ENCODE results near the gene RASGEF1C.

The RASGEF1C gene

GRCh38 chr5:180199390-180199789, 9.6 kb downstream of the RASGEF1C start:
- Histone ChIP-seq H3K4me3 (ENCODE audit: low read length) (no peak overlapping the region), H3K27me3 (ENCODE audit: insufficient read depth, low read length) (no peaks in the 10 kb centered on the region), H3K27ac (ENCODE audit: low read depth, low read length) (no peak overlapping the region), H3K9ac (ENCODE audit: low read depth, low read length) (no peak overlapping the region), H3K4me1 (ENCODE audit: insufficient read depth, low read length) (no peaks in the 10 kb centered on the region), H3K9me3 (ENCODE audit: insufficient read depth, low read depth, low read length) (no peaks in the 10 kb centered on the region), H3K36me3 (ENCODE audit: insufficient read depth, low read length) (no peaks in the 10 kb centered on the region)
- WGBS, result 87% methylated on average over 8 of the region's 8 CpGs

- Histone ChIP-seq H3K36me3 (ENCODE audit: insufficient read depth, low read length) (no peaks in the 10 kb centered on the region), H3K9me3 (ENCODE audit: insufficient read depth, low read depth, low read length) (no peaks in the 10 kb centered on the region), H3K4me3 (ENCODE audit: low read length) (no peak overlapping the region), H3K27ac (ENCODE audit: low read depth, low read length) (no peak overlapping the region), H3K4me1 (ENCODE audit: insufficient read depth, low read length) (no peaks in the 10 kb centered on the region), H3K9ac (ENCODE audit: low read depth, low read length) (no peak overlapping the region), H3K27me3 (ENCODE audit: insufficient read depth, low read length) (no peaks in the 10 kb centered on the region)
- 90% methylated on average over 4 of the region's 4 CpGs for WGBS
Observed at GRCh38 chr5:180198208-180198607, 10.8 kb downstream of the RASGEF1C start.

- Histone ChIP-seq H3K9me3 (ENCODE audit: insufficient read depth, low read depth, low read length) (no peaks in the 10 kb centered on the region), H3K27me3 (ENCODE audit: insufficient read depth, low read length) (no peaks in the 10 kb centered on the region), H3K27ac (ENCODE audit: low read depth, low read length) (no peak overlapping the region), H3K4me3 (ENCODE audit: low read length) (no peak overlapping the region), H3K36me3 (ENCODE audit: insufficient read depth, low read length) (no peaks in the 10 kb centered on the region), H3K9ac (ENCODE audit: low read depth, low read length) (no peak overlapping the region), H3K4me1 (ENCODE audit: insufficient read depth, low read length) (no peaks in the 10 kb centered on the region)
- 92% methylated on average over 14 of the region's 14 CpGs for WGBS
Observed at GRCh38 chr5:180197016-180197702, 11.9 kb downstream of the RASGEF1C start.

DNA sequence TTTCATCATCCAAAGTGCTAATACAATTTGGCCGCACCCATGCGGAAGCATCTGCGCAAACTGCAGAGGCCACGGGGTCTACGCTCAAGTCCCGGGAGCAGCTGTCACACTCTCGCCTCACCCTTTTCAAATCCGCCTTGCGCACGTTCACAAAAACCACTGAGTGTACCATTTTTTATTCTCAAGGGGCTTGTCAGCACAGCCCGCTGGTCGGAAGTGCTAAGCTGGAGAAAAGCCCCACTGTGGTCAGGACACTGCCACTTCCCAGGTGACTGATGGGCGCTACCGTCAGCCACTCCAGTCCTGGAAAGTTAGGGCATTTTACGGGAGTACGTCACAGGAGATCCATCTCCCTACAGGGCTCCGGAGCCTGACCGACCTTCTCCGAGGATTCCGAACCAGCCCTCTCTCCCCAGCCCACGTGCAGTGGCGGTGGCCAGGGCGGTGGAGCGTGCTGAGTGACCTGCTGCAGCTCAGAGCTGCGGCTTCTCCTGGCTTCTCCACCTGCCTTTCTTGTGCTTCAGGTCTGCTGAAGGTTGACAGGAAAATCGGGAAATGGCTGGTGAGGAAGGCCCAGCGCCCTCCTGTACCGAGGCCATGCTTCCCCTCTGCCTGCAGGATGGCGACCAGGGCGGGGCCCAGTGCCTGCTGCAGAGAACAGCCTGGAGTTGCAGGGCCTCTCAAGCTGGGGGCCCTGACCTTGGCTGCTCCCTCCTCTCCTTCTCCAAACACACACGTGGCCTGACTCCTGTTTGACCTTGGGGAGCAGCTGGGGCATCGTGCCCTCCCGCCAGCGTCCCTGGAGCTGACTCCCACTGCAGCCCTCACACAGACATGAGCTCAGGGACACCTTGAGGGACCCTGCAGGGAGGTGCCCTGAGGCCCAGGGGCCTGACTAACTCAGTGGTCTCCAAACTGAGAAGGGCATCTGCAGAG, 14.3 kb downstream of the RASGEF1C start:
- no peak overlapping the region for H3K27ac ChIP-seq (ENCODE audit: low read depth, low read length)
- no peak overlapping the region for H3K4me3 ChIP-seq (ENCODE audit: low read length)
- no peaks in the 10 kb centered on the region for H3K4me1 ChIP-seq (ENCODE audit: insufficient read depth, low read length)
- WGBS, result 94% methylated on average over 34 of the region's 34 CpGs
- H3K27me3 ChIP-seq (ENCODE audit: insufficient read depth, low read length), result no peaks in the 10 kb centered on the region
- no peaks in the 10 kb centered on the region for H3K36me3 ChIP-seq (ENCODE audit: insufficient read depth, low read length)
- H3K9me3 ChIP-seq (ENCODE audit: insufficient read depth, low read depth, low read length), result no peaks in the 10 kb centered on the region
- no peak overlapping the region for H3K9ac ChIP-seq (ENCODE audit: low read depth, low read length)

DNA sequence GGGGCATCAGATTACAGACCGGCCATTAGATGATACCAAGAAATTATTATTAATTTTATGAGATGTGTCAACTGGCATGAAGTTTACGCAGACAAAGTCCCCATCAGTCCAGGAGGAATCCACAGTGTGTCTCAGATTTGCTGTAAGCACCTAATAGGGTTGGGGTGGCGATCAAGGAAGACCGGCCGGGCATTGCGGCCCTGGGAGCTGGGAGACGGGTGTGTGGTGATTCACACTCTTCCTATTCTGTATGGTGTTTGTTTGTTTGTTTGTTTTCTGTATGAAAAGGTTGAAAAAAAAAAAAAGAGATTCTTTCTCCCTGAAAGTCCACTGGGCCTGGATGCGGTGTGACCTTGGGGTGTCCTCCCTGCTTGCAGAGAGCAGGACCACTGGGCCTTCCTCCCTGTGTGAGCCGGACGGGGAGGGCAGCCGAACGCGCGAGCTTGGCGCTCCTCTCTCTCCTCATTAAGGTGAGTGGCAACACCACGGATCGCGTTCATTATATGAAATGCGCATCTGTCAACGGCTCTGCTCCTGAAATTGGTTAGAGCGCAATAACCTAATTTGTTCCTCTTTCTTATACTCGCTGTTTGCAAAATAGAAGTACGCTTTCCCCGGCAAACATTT, 15.1 kb downstream of the RASGEF1C start:
- H3K36me3 ChIP-seq (ENCODE audit: insufficient read depth, low read length), result no peaks in the 10 kb centered on the region
- WGBS, result 95% methylated on average over 24 of the region's 24 CpGs

DNA sequence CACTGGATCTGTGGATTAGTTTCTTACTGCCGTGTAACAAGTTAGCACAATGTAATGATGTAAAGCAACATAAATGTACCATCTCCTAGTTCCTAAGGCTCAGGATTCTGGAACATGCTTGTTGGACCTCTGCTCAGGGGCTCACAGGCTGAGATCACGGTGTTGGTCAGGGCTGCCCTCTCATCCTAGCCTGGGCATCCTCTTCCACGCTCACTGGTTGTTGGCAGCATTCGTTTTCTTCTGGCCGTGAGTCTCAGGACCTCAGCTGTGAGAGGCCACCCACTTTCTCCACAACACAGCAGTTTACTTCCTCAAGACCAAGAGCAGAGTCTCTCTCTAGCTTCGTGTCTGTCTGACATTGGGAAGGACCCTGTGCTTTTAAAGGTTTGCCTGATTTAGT, 17.3 kb downstream of the RASGEF1C start:
- no peak overlapping the region for H3K4me3 ChIP-seq (ENCODE audit: low read length)
- whole genome bisulfite sequencing, result 70% methylated on average over 6 of the region's 6 CpGs
- H3K9ac ChIP-seq (ENCODE audit: low read depth, low read length), result no peak overlapping the region
- H3K4me1 ChIP-seq (ENCODE audit: insufficient read depth, low read length), result no peaks in the 10 kb centered on the region
- peaks cover 6% of the 10 kb centered on the region for H3K9me3 ChIP-seq (ENCODE audit: insufficient read depth, low read depth, low read length)
- no peaks in the 10 kb centered on the region for H3K27me3 ChIP-seq (ENCODE audit: insufficient read depth, low read length)
- no peak overlapping the region for H3K27ac ChIP-seq (ENCODE audit: low read depth, low read length)
- no peaks in the 10 kb centered on the region for H3K36me3 ChIP-seq (ENCODE audit: insufficient read depth, low read length)

More for the DNA sequence above, 15.1 kb downstream of the RASGEF1C start:
- H3K27me3 ChIP-seq (ENCODE audit: insufficient read depth, low read length), result no peaks in the 10 kb centered on the region
- no peak overlapping the region for H3K4me3 ChIP-seq (ENCODE audit: low read length)
- H3K9me3 ChIP-seq (ENCODE audit: insufficient read depth, low read depth, low read length), result no peaks in the 10 kb centered on the region
- no peaks in the 10 kb centered on the region for H3K4me1 ChIP-seq (ENCODE audit: insufficient read depth, low read length)
- no peak overlapping the region for H3K9ac ChIP-seq (ENCODE audit: low read depth, low read length)
- H3K27ac ChIP-seq (ENCODE audit: low read depth, low read length), result no peak overlapping the region

GRCh38 chr5:180187767-180188166, 21.2 kb downstream of the RASGEF1C start:
- Histone ChIP-seq H3K27ac (ENCODE audit: low read depth, low read length) (no peak overlapping the region), H3K36me3 (ENCODE audit: insufficient read depth, low read length) (no peaks in the 10 kb centered on the region), H3K4me1 (ENCODE audit: insufficient read depth, low read length) (no peaks in the 10 kb centered on the region), H3K4me3 (ENCODE audit: low read length) (no peak overlapping the region), H3K27me3 (ENCODE audit: insufficient read depth, low read length) (no peaks in the 10 kb centered on the region), H3K9ac (ENCODE audit: low read depth, low read length) (no peak overlapping the region), H3K9me3 (ENCODE audit: insufficient read depth, low read depth, low read length) (peaks cover 7% of the 10 kb centered on the region)
- no CpG with 5 or more reads among the region's 2 CpGs for WGBS

- Histone ChIP-seq H3K27me3 (ENCODE audit: insufficient read depth, low read length) (no peaks in the 10 kb centered on the region), H3K4me3 (ENCODE audit: low read length) (no peak overlapping the region), H3K27ac (ENCODE audit: low read depth, low read length) (no peak overlapping the region), H3K9ac (ENCODE audit: low read depth, low read length) (no peak overlapping the region), H3K36me3 (ENCODE audit: insufficient read depth, low read length) (no peaks in the 10 kb centered on the region), H3K4me1 (ENCODE audit: insufficient read depth, low read length) (no peaks in the 10 kb centered on the region; the same call in 1 of the 2 replicates), H3K9me3 (ENCODE audit: insufficient read depth, low read depth, low read length) (no peaks in the 10 kb centered on the region)
- WGBS, result 85% methylated on average over 11 of the region's 11 CpGs
Observed at GRCh38 chr5:180180846-180181245, 28.2 kb downstream of the RASGEF1C start.

DNA sequence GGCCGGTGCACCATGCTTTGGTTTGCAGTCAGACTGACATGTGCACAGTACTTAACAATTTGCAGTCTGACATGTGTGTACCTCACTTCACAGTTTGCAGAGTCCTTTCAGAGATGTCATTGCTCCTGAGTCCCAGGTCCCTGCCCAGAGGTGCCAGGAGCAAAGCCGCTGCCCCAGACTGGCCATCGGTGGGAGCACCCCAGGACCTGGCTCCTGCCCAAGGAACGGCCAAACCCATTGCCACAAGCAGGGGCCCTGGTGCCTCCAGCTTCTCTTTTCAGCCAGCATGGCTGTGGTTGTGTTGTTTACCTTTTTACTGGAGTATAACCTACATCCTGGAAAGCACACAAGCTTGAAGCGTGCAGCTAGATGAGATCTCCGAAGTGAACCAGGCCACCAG, 28.6 kb downstream of the RASGEF1C start:
- Histone ChIP-seq H3K9ac (ENCODE audit: low read depth, low read length) (no peak overlapping the region), H3K4me3 (ENCODE audit: low read length) (no peak overlapping the region), H3K9me3 (ENCODE audit: insufficient read depth, low read depth, low read length) (no peaks in the 10 kb centered on the region), H3K27me3 (ENCODE audit: insufficient read depth, low read length) (no peaks in the 10 kb centered on the region), H3K27ac (ENCODE audit: low read depth, low read length) (no peak overlapping the region), H3K4me1 (ENCODE audit: insufficient read depth, low read length) (no peaks in the 10 kb centered on the region; the same call in 1 of the 2 replicates), H3K36me3 (ENCODE audit: insufficient read depth, low read length) (no peaks in the 10 kb centered on the region)
- WGBS, result 87% methylated on average over 6 of the region's 6 CpGs

GRCh38 chr5:180179442-180180420, 29.3 kb downstream of the RASGEF1C start:
- 85% methylated on average over 20 of the region's 23 CpGs for WGBS
- H3K4me1 ChIP-seq (ENCODE audit: insufficient read depth, low read length), result no peaks in the 10 kb centered on the region; the same call in 1 of the 2 replicates

More at GRCh38 chr5:180179442-180180420, 29.3 kb downstream of the RASGEF1C start:
- H3K36me3 ChIP-seq (ENCODE audit: insufficient read depth, low read length), result no peaks in the 10 kb centered on the region
- no peak overlapping the region for H3K27ac ChIP-seq (ENCODE audit: low read depth, low read length)
- no peaks in the 10 kb centered on the region for H3K9me3 ChIP-seq (ENCODE audit: insufficient read depth, low read depth, low read length)
- no peak overlapping the region for H3K9ac ChIP-seq (ENCODE audit: low read depth, low read length)
- no peaks in the 10 kb centered on the region for H3K27me3 ChIP-seq (ENCODE audit: insufficient read depth, low read length)
- H3K4me3 ChIP-seq (ENCODE audit: low read length), result no peak overlapping the region
